ACHN (cell line): ENCODE data around the gene SLC17A3.
A peak's percentile ranks its signal among the peaks of the same experiment; 100 is the strongest.

Source experiments
- DNase-seq: peaks from one replicate; pipeline ENCODE4 v3.0.0-alpha.2; 2015
- in situ Hi-C: cut with HindIII; loops from 2 replicates; pipeline ENCODE4 v1.10.0; 2017; ENCODE audit warnings: low sequenced_read_pairs, low pct_ligation_motif_present, low pct_unique_long_range_greater_than_20kb

SLC17A3 gene

DNA sequence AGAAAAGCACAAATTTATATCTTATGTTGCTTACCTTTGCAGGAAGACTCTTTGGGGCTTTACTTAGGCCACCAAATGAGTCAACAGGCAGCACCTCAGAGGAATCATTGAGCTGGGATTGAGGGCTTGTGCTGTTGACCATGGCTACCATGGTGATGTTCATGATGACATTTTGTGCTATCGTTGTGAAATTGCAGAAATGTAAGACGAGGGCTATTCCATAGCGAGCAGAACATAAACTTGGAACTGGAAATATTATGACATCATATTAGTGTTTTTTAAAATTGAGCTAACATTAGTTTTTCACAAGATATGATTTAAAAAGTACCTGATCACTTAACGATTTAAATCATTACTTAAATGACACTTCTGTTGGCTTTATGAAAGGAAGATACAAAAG lies 11.8 kb downstream of the SLC17A3 start:
- DNase-seq: no peak
- in situ Hi-C loops: no loop called here

DNA sequence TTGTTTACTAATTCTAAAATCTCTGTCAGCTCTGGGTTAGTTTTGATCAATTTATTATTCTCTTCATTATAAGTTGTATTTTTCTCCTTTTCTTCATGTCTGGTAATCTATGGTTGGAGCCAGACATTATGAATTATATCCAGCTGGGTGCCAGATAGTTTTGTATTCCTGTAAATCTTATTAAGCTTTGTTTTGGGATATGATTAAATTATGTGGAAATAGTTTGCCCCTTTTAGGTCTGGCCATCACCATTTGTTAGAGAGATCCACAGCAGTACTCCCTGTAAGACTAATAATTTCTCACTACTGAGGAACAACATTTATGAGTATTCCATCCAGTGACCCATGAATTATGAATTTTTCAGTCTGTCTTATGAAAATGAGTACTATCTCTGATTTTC lies 21.3 kb downstream of the SLC17A3 start:
- in situ Hi-C loops: no loop called here
- DNase-seq: no peak

DNA sequence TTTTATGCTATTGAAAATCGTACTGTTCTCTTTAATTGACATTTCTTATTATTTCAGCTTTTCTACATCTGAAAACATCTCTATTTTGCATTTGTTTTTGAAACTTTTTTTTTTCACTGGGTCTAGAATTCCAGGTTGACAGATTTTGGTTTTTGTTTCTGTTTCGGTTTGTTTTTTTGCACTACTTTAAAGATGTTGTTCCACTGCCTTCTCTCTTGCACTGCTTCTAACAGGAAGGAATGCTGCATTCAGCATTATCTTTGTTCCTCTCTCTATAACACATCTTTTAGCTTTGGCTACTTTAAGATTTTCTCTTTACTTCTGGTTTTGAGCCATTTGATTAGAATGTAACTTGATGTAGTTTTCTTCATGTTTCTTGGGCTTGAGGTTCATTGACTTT lies 22.1 kb downstream of the SLC17A3 start:
- DNase-seq: no peak
- in situ Hi-C loops: no loop called here

DNA sequence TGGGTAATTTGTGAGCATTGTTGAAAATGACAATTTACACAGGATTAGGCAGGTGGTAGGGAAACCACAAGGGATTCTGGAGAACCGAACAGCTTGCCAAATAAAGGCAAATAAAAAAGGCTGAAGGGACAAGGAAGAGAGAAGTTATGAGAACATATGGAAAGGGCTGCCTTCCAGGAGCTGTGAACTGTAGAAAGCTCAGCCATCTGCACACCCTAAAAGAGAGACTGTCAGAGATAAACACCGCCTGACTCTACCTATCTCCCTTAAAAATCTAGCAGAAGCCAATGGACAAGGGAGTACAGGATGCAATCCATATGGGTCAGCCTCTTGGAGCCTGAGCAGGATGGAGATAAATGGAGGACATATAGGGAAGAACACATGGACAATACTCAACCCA lies 29.5 kb downstream of the SLC17A3 start:
- no peak for DNase-seq
- in situ Hi-C loops: no loop called here

DNA sequence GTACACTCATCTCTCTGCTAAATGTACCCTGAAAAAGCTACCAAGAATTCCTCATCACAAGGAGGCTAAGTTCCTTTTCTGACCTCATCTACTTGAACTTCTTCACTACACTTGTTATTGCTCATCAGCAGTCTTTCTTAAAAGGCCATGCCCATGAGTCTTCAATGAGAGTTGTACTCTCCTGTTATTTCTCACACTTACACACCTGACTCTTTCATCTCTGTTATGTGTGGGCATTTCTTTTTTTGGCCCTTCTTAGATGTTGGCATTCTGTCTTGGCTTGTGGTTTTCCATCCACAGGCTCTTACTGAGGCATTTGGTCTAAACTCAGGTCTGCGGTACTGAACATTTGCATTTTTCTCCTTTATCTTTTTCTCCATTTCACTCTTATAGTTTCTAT lies 31.5 kb downstream of the SLC17A3 start:
- no peak for DNase-seq
- in situ Hi-C loops: no loop called here

DNA sequence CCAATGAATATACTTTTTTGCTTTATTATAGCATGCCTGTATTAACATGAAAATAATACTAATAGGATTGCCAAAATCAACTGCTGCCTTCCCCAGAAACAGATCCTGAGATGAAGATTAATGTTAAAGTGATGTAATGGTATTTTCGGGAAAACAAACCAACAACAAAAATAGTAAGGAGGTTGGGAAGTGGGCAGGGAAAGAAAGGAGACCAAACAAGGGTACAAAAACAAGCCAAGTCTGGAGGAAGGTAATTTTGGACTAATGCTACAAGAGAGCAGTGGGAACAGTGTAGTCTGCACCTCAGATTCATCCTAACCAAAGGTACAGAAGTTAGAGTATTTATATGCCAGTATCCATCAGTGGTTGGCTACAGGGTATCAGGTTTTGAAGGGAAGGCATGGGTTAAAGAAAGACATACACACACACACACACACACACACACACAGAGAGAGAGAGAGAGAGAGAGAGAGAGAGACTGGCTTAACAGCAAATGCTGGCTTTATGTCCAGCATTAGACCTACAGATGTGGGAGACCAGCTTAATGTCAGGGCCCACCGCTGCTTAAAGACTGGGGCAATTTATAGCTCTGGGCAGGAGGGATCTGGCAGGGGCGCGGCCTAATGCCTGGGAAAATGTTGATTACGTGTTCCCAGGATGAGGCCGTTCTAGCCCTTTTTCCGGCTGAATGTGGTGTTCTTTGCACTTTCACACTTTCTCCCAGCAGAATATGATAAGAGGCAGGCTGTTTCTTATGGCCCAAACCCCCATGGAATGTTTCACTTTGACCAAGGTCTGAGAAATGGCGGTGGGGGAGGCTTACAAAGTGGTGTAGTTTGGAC lies 38.4 kb downstream of the SLC17A3 start:
- DNase-seq: no peak
- in situ Hi-C loops: no loop called here

DNA sequence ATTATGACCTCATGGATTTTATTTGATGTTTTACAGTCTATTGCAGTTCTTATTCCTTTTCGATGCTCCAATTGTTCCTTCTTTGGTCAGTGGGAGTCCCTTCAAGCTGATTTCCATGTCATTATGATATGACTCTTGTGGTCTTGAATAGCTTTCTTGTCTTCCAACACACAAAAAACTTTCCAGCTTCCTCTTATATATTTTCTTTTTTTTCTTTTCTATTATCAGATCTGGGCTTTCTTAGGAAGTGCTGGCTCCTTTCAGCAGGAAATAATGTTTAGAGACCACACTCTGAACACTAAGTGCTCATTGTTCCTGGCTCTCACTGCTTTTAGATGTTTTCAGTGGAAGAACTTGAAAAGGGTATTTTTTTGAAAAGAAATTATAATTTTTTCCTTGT lies 39.1 kb downstream of the SLC17A3 start:
- in situ Hi-C loops: no loop called here

DNA sequence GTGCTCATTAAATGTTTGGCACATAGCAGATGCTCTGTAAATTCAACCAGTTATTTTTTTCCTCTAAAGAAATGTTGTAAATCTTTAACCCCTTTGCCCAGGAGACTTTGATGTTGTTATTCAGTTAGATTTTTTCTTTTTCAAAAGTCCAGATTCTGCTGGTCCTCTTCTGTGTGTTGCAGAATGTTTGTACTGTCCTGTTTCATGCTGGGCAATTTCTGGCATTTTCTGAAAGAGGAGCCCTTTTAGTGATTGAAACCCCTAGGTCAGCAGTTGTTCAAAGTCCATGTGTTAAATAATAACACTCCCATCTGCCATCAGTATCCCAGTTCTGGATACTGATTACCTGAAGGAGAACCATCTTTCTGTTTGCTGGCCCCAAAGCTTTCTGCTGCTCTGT lies 40.9 kb downstream of the SLC17A3 start:
- in situ Hi-C loops: no loop called here
- DNase-seq: no peak

More for the DNA sequence above, 39.1 kb downstream of the SLC17A3 start:
- no peak for DNase-seq

DNA sequence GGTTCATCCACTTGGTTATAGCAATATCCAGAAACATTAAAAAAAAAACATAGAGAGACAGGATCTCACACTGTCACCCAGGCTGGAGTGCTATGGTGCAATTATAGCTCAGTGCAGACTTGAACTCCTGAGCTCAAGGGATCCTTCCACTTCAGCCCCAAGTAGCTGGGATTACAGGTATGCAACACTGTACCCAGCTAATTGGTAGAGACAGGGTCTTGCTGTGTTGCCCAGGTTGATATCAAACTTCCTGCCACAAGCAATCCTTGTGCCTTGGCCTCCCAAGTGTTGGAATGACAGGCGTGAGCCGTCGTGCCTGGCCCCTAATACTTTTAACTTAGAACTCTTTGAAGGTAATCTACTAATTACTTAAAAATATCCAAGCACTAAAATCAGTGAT lies 41.4 kb downstream of the SLC17A3 start:
- in situ Hi-C loops: no loop called here

DNA sequence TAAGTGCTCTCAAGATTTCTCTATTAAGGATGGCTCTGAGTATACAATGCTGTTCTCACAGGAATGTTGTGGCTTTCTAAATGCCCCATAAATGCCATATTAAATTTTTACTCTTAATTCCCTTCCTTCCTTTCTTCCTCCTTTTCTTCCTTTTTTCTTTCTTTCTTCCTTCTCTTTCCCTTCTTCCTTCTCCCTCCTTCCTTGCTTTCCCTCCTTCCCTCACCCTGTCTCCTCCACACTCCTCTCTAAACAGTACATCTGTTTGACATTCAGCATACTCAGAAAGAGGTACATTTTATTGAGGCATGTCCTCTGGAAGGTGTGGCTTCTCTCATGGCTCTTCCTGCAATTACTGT lies 41.8 kb downstream of the SLC17A3 start:
- DNase-seq: no peak
- in situ Hi-C loops: no loop called here

More for the DNA sequence above, 41.4 kb downstream of the SLC17A3 start:
- no peak for DNase-seq

DNA sequence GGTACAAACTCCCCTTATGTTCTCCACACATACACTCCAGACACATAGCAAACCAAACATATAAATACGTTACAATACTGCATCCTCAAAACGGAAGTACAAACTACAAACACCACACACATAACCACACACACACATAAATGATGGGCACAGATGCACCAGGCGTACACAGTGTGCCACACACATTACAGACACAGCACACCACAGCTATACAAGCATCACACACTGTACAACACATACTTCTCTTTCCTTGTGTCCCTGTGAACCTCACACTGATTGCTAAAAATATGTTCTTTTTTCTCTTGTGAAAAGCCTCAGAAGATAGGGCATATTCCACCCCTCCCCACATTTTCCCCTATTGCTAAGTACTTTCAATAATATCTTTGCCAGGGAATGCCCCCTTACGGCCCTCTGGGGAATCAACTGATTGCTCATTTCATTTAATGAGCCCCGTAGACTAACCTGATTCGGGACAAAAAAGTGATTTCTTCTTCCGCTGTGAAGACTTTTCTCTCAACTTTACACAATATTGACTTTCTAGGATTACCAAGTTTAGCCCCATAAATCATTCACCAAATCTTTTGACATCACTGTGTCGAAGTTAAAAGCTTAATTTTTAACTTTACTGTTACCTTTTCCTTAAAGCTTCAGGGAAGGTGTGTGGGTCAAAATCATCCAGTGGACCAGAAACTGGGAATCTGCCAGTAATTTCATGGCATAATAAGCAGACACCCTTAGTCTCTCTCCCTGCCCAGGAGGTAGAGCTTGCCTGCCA lies 42.3 kb downstream of the SLC17A3 start, which contains the start of gene SLC17A1:
SLC17A1 (minus strand) TSS at position 521 of the 775 bp plus-strand sequence. CDS start 1,495 bp downstream, outside the sequence.
- peak; percentile 66 for DNase-seq
- in situ Hi-C loops: no loop called here

DNA sequence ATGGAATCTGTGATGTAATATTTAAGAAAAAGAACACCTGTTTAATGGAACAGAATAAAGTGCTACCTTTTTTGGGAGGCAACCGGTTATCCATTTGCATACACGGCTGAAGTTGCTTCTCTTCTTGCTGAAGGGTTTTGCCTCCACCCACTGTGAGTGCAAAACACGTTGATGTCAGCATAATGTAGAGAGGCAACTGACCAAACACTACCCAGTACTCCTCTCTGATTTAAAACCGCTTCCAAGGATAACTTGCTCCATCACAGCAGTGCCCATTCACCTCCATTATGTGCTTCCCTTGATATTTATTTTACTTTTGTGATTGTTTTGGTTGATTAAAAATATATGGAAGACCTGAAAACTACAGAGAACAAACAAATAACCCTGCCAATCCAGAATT lies 43.6 kb downstream of the SLC17A3 start:
- in situ Hi-C loops: no loop called here
- DNase-seq: peak; percentile 49

DNA sequence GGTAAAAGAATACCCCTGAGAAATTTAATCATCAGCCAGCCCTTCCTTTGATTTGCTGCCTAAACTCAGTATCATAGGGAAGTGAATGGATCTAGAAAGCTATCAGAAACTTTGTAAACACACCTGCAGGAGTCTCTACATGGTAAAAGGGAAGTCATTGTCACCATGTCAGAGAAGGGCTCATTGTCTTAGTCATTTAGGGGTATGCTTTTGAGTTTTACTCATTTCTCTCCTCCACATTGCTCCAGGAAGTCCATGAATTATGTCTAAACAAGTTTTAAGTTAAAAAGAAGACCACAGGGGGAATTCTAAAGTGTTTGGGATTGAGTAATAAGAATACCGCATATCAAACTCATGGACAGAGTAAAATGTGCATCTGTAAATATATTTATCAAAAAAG lies 44.7 kb downstream of the SLC17A3 start:
- no peak for DNase-seq

DNA sequence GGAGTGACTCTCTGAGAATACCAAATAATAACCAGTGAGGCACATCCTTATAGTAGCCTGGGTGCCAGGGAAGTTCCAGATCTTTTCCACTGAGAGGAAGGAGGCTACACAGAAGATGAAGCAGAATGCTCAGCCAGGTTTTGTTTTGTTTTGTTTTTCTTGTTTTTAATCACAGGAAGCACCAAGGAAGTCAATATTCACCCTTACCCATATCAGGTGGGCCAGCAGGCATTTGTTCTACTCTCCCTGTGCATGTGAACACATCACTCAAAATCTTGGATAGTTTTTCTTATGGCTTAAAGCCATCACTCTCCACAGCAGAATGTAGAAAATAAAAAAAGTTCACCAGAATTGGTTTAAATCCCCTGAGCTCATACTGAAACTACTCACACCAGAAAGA lies 52.7 kb downstream of the SLC17A3 start:
- no peak for DNase-seq
- in situ Hi-C loops: no loop called here

More for the DNA sequence above, 44.7 kb downstream of the SLC17A3 start:
- in situ Hi-C loops: no loop called here

DNA sequence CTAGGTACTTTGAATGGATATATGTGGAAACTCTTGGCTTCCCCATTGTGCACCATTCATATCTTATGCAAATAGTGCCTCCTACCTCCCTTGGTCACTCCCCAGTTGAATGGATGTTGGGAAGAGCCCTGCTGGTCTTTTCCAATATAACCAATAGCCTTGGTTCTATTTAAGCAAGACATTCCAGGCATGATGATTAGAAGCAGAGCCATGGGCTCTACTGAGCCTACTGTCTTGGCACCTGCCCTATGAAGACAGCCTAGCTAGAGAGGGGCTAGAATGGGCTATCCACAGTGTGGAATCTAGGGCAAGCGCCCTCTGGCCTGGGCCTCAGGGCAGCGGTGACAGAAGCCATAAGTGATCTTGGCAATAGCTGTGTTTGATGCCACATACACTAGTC lies 57.8 kb downstream of the SLC17A3 start:
- no peak for DNase-seq
- in situ Hi-C loops: no loop called here

DNA sequence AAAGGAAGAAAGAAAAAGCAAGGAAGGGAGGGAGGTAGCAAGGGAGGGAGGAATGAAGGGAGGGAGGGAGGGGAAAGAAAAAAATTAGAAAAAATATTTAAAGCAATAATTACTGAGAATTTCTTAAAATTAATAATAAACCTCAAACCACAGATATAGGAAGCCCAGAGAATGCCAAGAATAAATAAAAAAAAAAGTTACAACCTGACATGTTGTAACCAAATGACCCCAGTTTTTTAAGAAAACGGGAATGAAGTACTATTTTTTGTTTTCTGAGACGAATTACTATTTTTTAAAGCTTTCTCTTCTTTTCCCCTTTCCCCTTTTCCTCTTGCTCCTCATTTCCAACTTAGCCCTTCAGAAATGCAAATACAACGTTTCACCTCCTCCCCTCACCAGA lies 58.8 kb downstream of the SLC17A3 start:
- DNase-seq: no peak
- in situ Hi-C loops: no loop called here

DNA sequence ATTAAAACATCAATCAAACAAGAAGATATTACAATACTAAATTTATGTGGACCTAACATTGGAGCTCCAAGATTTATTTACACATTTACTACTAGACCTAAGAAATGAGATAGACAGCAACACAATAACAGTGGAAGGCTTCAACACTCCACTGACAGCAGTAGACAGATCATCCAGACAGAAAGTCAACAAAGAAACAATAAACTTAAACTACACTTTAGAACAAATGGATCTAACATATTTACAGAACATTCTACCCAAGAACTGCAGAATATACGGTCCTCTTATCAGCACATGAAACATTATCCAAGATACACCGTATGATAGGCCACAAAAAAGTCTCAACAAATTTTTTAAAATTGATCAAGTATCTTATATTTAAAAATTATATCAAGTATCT lies 69.2 kb downstream of the SLC17A3 start:
- in situ Hi-C loops: no loop called here
- no peak for DNase-seq

DNA sequence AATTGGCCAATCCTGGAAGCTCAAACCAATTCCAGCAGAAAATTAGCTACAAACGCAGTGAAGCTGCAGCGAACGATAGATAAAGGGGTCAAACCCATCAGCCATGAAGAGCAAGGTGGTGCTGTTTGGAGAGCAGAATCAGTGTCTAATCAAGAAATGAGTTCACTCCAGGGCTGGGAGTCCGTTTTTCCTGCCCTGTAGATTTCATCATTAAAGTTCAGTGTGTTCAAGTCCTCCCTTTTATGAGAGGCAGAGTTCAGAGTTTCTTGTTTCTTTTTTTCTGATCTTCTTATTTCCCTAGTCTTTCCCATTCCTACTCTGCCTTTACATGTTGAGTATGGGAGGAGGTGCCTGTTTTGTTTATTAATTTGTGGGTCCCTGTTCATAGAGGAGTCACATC lies 72.6 kb downstream of the SLC17A3 start:
- no peak for DNase-seq
- in situ Hi-C loops: no loop called here
